ENCODE results near the gene KIAA0586.

DNA sequence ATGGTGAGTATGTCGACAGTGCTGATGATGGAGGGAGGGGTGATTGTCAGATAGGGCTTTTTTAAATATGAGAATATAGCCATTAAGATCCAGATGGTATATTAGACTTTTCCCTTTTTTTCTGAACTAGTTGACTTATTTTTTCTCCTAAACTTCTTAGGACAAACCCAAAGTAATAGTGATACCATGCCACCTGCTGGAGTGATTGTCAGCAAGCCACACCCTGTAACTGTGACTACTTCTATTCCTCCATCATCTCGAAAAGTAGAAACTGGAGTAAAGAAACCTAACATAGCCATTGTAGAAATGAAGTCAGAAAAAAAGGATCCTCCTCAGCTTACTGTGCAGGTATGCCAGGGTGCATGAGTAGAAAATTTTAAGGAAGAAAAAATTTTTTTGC is 40.1 kb downstream of the KIAA0586 start:
- TF ChIP-seq CTCF (IDR thresholded peaks at IDR 0.05 in 2 of 3, conservative IDR thresholded peaks at IDR 0.05 in 1 of 3; ENCODE audit: borderline replicate concordance in 1 of 3, insufficient read depth in 1 of 3, low read depth in 2 of 3, low read length in 2 of 3) (peak in 1 of 3 experiments; percentile 8; a peak in 1 of 6 replicates), ELF1 (IDR thresholded peaks at IDR 0.05; ENCODE audit: borderline replicate concordance, low read depth) (no peak), POLR2A (IDR thresholded peaks at IDR 0.05; ENCODE audit: borderline replicate concordance, extremely low read depth, insufficient read depth, insufficient read length) (no peak), ZBTB33 (IDR thresholded peaks at IDR 0.05; ENCODE audit: extremely low read depth, insufficient replicate concordance, low read length) (no peak), EGR1 (IDR thresholded peaks at IDR 0.05; ENCODE audit: low read depth) (no peak), POLR2AphosphoS5 (IDR thresholded peaks at IDR 0.05; ENCODE audit: low read depth, low read length) (no peak), MAX (IDR thresholded peaks at IDR 0.05) (no peak), EZH2 (IDR thresholded peaks at IDR 0.05) (no peak), EZH2phosphoT487 (IDR thresholded peaks at IDR 0.05; ENCODE audit: borderline replicate concordance) (no peak), REST (IDR thresholded peaks at IDR 0.05; ENCODE audit: low read depth) (no peak), RAD21 (IDR thresholded peaks at IDR 0.05; ENCODE audit: low read depth) (no peak), ATF3 (IDR thresholded peaks at IDR 0.05) (no peak), SIN3A (IDR thresholded peaks at IDR 0.05; ENCODE audit: low read depth) (no peak)

All from HCT116 (cell line).